ENCODE measurements around the gene SLC12A2. TPM values are rescaled to one million over a fixed set of nuclear protein-coding genes. Genes with fewer than 3 reads are reported as not detected.

The SLC12A2 gene
- total RNA-seq, 1 experiment from 2014 or later, result 41.2 TPM

GRCh38 chr5:128237546-128237945, 154.0 kb downstream of the SLC12A2 start:
- ChIA-PET CTCF (no interaction called here), POLR2A (no interaction called here)

More at GRCh38 chr5:128237546-128237945, 154.0 kb downstream of the SLC12A2 start:
- no peak overlapping the region for H3K4me2 ChIP-seq (ENCODE audit: low read length)
- intact Hi-C loops (cut with micrococcal nuclease), result no loop called here
- DNase-seq (ENCODE audit: low read depth, low spot score), result no peak
- no peaks in the 10 kb centered on the region for H4K20me1 ChIP-seq (ENCODE audit: insufficient read depth)
- no TSS peak for BruUV-seq (replicated peaks)
- no peak overlapping the region for H3K4me3 ChIP-seq (replicated peaks in 1 of 2; ENCODE audit: low read depth in 1 of 2, low read length in 2 of 2)
- no peak overlapping the region for H3K9ac ChIP-seq (ENCODE audit: low read length)
- no peaks in the 10 kb centered on the region for H3K4me1 ChIP-seq (ENCODE audit: control insufficient read depth in 1 of 2, insufficient read depth in 2 of 2, low read length in 2 of 2)
- H2AFZ ChIP-seq (ENCODE audit: low read depth, low read length, poor library complexity, severe bottlenecking), result no peak overlapping the region
- no peaks in the 10 kb centered on the region for H3K9me2 ChIP-seq (ENCODE audit: insufficient read depth)
- H3K36me3 ChIP-seq (ENCODE audit: control insufficient read depth in 1 of 2, insufficient read depth in 2 of 2, low read length in 2 of 2), result no peaks in the 10 kb centered on the region
- H3K27me3 ChIP-seq (ENCODE audit: insufficient read depth, low read length), result no peaks in the 10 kb centered on the region
- H3K79me2 ChIP-seq (ENCODE audit: insufficient read depth, low read length), result no peaks in the 10 kb centered on the region
- RAD21 ChIA-PET (ENCODE audit: low non-redundant PET in 1 of 2, low total read pairs in 2 of 2, uncharacterized antibody in 2 of 2, unreplicated experiment in 2 of 2), result no interaction called here
- ATAC-seq, result no peak
- H3K27ac ChIP-seq (ENCODE audit: low read depth, low read length), result no peak overlapping the region
- no peaks in the 10 kb centered on the region for H3K9me3 ChIP-seq (ENCODE audit: control insufficient read depth in 1 of 2, insufficient read depth in 1 of 2, low read depth in 1 of 2, low read length in 2 of 2)
- no peak for TF ChIP-seq SIN3A (IDR thresholded peaks at IDR 0.05; ENCODE audit: low read depth)
- no peak for TF ChIP-seq SRF (IDR thresholded peaks at IDR 0.05; ENCODE audit: low read depth)
- no peak for TF ChIP-seq CTCF (IDR thresholded peaks at IDR 0.05 in 2 of 3, conservative IDR thresholded peaks at IDR 0.05 in 1 of 3; ENCODE audit: borderline replicate concordance in 1 of 3, insufficient read depth in 1 of 3, low read depth in 2 of 3, low read length in 2 of 3)
- TF ChIP-seq JUND (IDR thresholded peaks at IDR 0.05), result no peak
- no peak for TF ChIP-seq ZFX (IDR thresholded peaks at IDR 0.05)
- no peak for TF ChIP-seq POLR2AphosphoS5 (IDR thresholded peaks at IDR 0.05; ENCODE audit: low read depth, low read length)
- no peak for TF ChIP-seq MAX (IDR thresholded peaks at IDR 0.05)
- TF ChIP-seq CBX3 (IDR thresholded peaks at IDR 0.05; ENCODE audit: low read depth), result no peak
- no peak for TF ChIP-seq TCF7L2 (IDR thresholded peaks at IDR 0.05; ENCODE audit: borderline replicate concordance, extremely low read depth, insufficient read depth, insufficient read length)
- TF ChIP-seq, protein P1, sequence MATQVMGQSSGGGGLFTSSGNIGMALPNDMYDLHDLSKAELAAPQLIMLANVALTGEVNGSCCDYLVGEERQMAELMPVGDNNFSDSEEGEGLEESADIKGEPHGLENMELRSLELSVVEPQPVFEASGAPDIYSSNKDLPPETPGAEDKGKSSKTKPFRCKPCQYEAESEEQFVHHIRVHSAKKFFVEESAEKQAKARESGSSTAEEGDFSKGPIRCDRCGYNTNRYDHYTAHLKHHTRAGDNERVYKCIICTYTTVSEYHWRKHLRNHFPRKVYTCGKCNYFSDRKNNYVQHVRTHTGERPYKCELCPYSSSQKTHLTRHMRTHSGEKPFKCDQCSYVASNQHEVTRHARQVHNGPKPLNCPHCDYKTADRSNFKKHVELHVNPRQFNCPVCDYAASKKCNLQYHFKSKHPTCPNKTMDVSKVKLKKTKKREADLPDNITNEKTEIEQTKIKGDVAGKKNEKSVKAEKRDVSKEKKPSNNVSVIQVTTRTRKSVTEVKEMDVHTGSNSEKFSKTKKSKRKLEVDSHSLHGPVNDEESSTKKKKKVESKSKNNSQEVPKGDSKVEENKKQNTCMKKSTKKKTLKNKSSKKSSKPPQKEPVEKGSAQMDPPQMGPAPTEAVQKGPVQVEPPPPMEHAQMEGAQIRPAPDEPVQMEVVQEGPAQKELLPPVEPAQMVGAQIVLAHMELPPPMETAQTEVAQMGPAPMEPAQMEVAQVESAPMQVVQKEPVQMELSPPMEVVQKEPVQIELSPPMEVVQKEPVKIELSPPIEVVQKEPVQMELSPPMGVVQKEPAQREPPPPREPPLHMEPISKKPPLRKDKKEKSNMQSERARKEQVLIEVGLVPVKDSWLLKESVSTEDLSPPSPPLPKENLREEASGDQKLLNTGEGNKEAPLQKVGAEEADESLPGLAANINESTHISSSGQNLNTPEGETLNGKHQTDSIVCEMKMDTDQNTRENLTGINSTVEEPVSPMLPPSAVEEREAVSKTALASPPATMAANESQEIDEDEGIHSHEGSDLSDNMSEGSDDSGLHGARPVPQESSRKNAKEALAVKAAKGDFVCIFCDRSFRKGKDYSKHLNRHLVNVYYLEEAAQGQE (IDR thresholded peaks at IDR 0.05; ENCODE audit: low read depth), result no peak

Measured in HCT116 (cell line).